Common myeloid progenitor, CD34-positive (primary cell): ENCODE results near the gene MAP1LC3B2.

Source experiments
- CTCF ChIA-PET: fragments of 350-600 bp; sonication (Branson Sonifier 250); formaldehyde crosslinking; loops from one replicate; lab custom pipeline; 2021; ENCODE audit warnings: antibody characterized with exemption; lab: Charles Lee
- POLR2A ChIA-PET: fragments of 350-600 bp; sonication (Branson Sonifier 250); formaldehyde crosslinking; loops from one replicate; lab custom pipeline; 2021; ENCODE audit warnings: antibody characterized with exemption; lab: Charles Lee
- DNase-seq, 3 donors: peaks; one replicate each; pipeline versions ENCODE4 v3.0.0 to v3.0.0-alpha.2; 2013
- H3K27ac ChIP-seq, 2 experiments: 1 replicate in 1 of 2; 2 replicates in 1 of 2; pipeline ENCODE4 v1.7.0; 2013; ENCODE audit warnings: inconsistent platforms in 2 of 2, low read length in 2 of 2, mild to moderate bottlenecking in 2 of 2, low read depth in 1 of 2, moderate library complexity in 1 of 2; ENCODE audit not compliant: severe bottlenecking in 2 of 2, insufficient read depth in 1 of 2, poor library complexity in 1 of 2
- H3K27me3 ChIP-seq, 5 experiments: replicated peaks in 2 of 5; 1 replicate in 3 of 5; 2 replicates in 2 of 5; pipeline versions ENCODE4 v1.6.1 to v1.7.0; 2013; ENCODE audit warnings: low read length in 4 of 5, mild to moderate bottlenecking in 2 of 5, moderate library complexity in 2 of 5, inconsistent platforms in 1 of 5; ENCODE audit not compliant: insufficient read depth in 5 of 5, control insufficient read depth in 4 of 5
- H3K36me3 ChIP-seq, 4 experiments: 1 replicate in 2 of 4; 2 replicates in 2 of 4; pipeline versions ENCODE4 v1.6.1 to v1.7.0; 2013; ENCODE audit warnings: low read length in 3 of 4, control low read depth in 1 of 4, mild to moderate bottlenecking in 1 of 4; ENCODE audit not compliant: control insufficient read depth in 4 of 4, insufficient read depth in 4 of 4
- H3K4me1 ChIP-seq, 4 experiments: 1 replicate in 3 of 4; 2 replicates in 1 of 4; pipeline versions ENCODE4 v1.6.1 to v1.7.1; 2013; ENCODE audit warnings: low read length in 3 of 4, mild to moderate bottlenecking in 3 of 4, control low read depth in 1 of 4, inconsistent platforms in 1 of 4, moderate library complexity in 1 of 4; ENCODE audit not compliant: control insufficient read depth in 4 of 4, insufficient read depth in 4 of 4; ENCODE audit errors: control extremely low read depth in 1 of 4
- H3K4me3 ChIP-seq, 7 experiments: 1 replicate in 4 of 7; 2 replicates in 3 of 7; pipeline versions ENCODE4 v1.5.1 to v1.7.0; 2013; ENCODE audit warnings: mild to moderate bottlenecking in 7 of 7, low read length in 6 of 7, moderate library complexity in 6 of 7, inconsistent platforms in 2 of 7, low read depth in 2 of 7, control low read depth in 1 of 7; ENCODE audit not compliant: insufficient read depth in 4 of 7, control insufficient read depth in 1 of 7; ENCODE audit errors: extremely low read depth in 1 of 7
- H3K9me3 ChIP-seq, 5 experiments: 1 replicate in 4 of 5; 2 replicates in 1 of 5; pipeline versions ENCODE4 v1.6.1 to v1.7.1; 2013; ENCODE audit warnings: low read length in 4 of 5, mild to moderate bottlenecking in 2 of 5, inconsistent platforms in 1 of 5, low read depth in 1 of 5, moderate library complexity in 1 of 5; ENCODE audit not compliant: control insufficient read depth in 4 of 5, insufficient read depth in 2 of 5; ENCODE audit errors: control extremely low read depth in 1 of 5
- WGBS: methylation state at CpG from one replicate; pipeline ENCODE4 v1.1.5; 2013; ENCODE audit not compliant: insufficient coverage; 5-methylcytosine and 5-hydroxymethylcytosine counted together

Gene MAP1LC3B2

GRCh38 chr12:116540622-116541152 lies 18.5 kb upstream of the MAP1LC3B2 start:
- no peak overlapping the region for H3K27ac ChIP-seq
- no peaks in the 10 kb centered on the region for H3K9me3 ChIP-seq
- no peak overlapping the region for H3K4me3 ChIP-seq
- no peak for DNase-seq
- ChIA-PET POLR2A (no interaction called here), CTCF (interaction anchor here (1.0 to 1.6 kb wide), 2 partner anchors 19 to 26 kb away, joined by 3 to 7 read pairs; partner anchors contain the start of gene MAP1LC3B2)
- H3K4me1 ChIP-seq: peaks cover 4 to 66% (median 23%) of the 10 kb centered on the region in 4 experiments
- 100% methylated on average over 3 of the region's 5 CpGs for WGBS
- peaks cover 0 to 12% (median 0%) of the 10 kb centered on the region in 4 experiments for H3K36me3 ChIP-seq
- no peaks in the 10 kb centered on the region for H3K27me3 ChIP-seq

DNA sequence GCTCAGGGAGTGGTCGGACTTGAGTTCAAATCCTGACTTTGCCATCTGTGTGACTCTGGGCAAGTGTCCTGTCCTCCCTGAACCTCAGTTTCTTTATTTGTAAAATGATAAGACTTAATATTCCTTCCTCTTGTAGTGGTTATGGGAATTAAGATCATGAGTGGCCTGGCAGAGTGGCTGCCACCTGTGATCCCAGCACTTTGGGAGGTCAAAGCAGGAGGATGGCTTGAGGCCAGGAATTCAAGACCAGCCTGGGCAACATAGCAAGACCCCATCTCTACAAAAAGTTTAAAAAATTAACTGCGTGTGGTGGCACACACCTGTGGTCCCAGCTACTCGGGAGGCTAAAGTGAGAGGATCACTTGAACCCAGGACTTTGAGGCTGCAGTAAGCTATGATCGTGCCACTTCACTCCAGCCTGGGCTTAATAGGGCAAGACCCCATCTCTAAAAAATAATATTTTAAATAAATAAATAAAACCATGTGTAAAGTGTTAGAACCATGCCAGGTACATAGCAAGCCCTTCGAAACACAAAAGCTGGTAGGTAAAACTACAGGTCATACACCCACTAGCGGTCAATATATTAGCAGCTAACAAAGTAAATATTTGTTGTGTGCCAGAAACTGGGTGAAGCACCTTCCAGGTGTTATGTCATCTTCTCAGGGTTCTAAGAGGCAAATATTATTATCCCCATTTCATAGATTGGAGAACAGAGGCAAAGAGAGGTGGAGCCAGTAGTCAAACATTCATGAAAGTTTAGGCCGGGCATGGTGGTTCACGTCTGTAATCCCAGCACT lies 17.4 kb upstream of the MAP1LC3B2 start:
- H3K9me3 ChIP-seq: no peaks in the 10 kb centered on the region
- DNase-seq: no peak
- H3K4me3 ChIP-seq: no peak overlapping the region
- H3K4me1 ChIP-seq: peaks cover 4 to 73% (median 23%) of the 10 kb centered on the region in 4 experiments
- no peaks in the 10 kb centered on the region for H3K27me3 ChIP-seq
- POLR2A ChIA-PET: no interaction called here
- CTCF ChIA-PET: no interaction called here
- WGBS: 96% methylated on average over 7 of the region's 8 CpGs
- no peak overlapping the region for H3K27ac ChIP-seq
- peaks cover 0 to 12% (median 0%) of the 10 kb centered on the region in 4 experiments for H3K36me3 ChIP-seq

- H3K4me1 ChIP-seq: peaks cover 4 to 72% (median 26%) of the 10 kb centered on the region in 4 experiments
- CTCF ChIA-PET: no interaction called here
- POLR2A ChIA-PET: no interaction called here
- no peak for DNase-seq
- H3K9me3 ChIP-seq: no peaks in the 10 kb centered on the region
- 94% methylated on average over 14 of the region's 15 CpGs for WGBS
- H3K4me3 ChIP-seq: peak overlapping the region in 1 of 7 experiments; percentile 67
- no peaks in the 10 kb centered on the region for H3K27me3 ChIP-seq
- peaks cover 0 to 12% (median 0%) of the 10 kb centered on the region in 4 experiments for H3K36me3 ChIP-seq
- no peak overlapping the region for H3K27ac ChIP-seq
Observed at GRCh38 chr12:116542345-116542956, 16.7 kb upstream of the MAP1LC3B2 start.

DNA sequence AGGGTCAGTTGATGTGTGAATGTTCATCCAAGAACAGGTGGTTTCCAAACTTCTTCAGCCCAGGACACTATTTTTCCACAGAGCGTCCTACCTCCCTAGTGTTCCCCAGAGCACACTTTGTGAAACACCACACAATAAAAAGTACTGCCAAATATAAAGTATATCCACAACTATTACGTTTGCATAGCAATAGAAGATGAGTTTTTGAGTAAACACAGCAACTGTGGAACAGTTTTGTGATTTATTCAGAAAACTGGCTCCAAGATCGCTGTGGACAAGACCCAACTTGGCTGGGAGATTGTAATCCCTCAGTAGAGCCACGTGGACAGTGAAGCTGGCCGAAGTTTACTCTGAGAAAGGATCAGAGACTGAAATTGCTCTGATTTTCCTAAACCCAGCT lies 14.5 kb upstream of the MAP1LC3B2 start:
- no peak overlapping the region for H3K27ac ChIP-seq
- H3K27me3 ChIP-seq: no peaks in the 10 kb centered on the region
- H3K9me3 ChIP-seq: no peaks in the 10 kb centered on the region
- H3K4me1 ChIP-seq: peaks cover 9 to 75% (median 27%) of the 10 kb centered on the region in 4 experiments
- CTCF ChIA-PET: interaction anchor here (0.7 to 1.0 kb wide), 2 partner anchors 8 to 18 kb away, joined by 3 read pairs; no protein-coding TSS in a partner anchor
- WGBS: 100% methylated on average over 4 of the region's 5 CpGs
- H3K4me3 ChIP-seq: peak overlapping the region in 1 of 7 experiments; percentile 67
- POLR2A ChIA-PET: no interaction called here
- H3K36me3 ChIP-seq: peaks cover 0 to 8% (median 0%) of the 10 kb centered on the region in 4 experiments
- DNase-seq: no peak

- ChIA-PET CTCF (interaction anchor here (0.7 to 1.1 kb wide), 3 partner anchors 8 to 18 kb away, joined by 3 read pairs; no protein-coding TSS in a partner anchor), POLR2A (no interaction called here)
- 94% methylated on average over 5 of the region's 6 CpGs for WGBS
Observed at GRCh38 chr12:116545144-116545543, 14.0 kb upstream of the MAP1LC3B2 start.

GRCh38 chr12:116545936-116546335 lies 13.2 kb upstream of the MAP1LC3B2 start:
- H3K27ac ChIP-seq: no peak overlapping the region
- H3K9me3 ChIP-seq: no peaks in the 10 kb centered on the region
- ChIA-PET CTCF (interaction anchor here (0.7 to 1.2 kb wide), 3 partner anchors 8 to 14 kb away, joined by 3 to 4 read pairs (median 3); partner anchors contain the start of gene MAP1LC3B2), POLR2A (no interaction called here)
- H3K4me3 ChIP-seq: peak overlapping the region in 1 of 7 experiments; percentile 67
- peaks cover 9 to 74% (median 25%) of the 10 kb centered on the region in 4 experiments for H3K4me1 ChIP-seq
- no peaks in the 10 kb centered on the region for H3K27me3 ChIP-seq
- 100% methylated on average over 2 of the region's 6 CpGs for WGBS
- DNase-seq: no peak
- peaks cover 0 to 5% (median 0%) of the 10 kb centered on the region in 4 experiments for H3K36me3 ChIP-seq

More at GRCh38 chr12:116545144-116545543, 14.0 kb upstream of the MAP1LC3B2 start:
- Histone ChIP-seq H3K9me3 (no peaks in the 10 kb centered on the region), H3K4me3 (peak overlapping the region in 1 of 7 experiments; percentile 67), H3K4me1 (peaks cover 9 to 75% (median 25%) of the 10 kb centered on the region in 4 experiments), H3K27ac (no peak overlapping the region), H3K27me3 (no peaks in the 10 kb centered on the region), H3K36me3 (peaks cover 0 to 5% (median 0%) of the 10 kb centered on the region in 4 experiments)
- DNase-seq: no peak
